C1 segment of cervical spinal cord (tissue), 14 donors: ENCODE results near the gene ZNF346.
A peak's percentile ranks its signal among the peaks of the same experiment; 100 is the strongest.

ENCODE experiments used
- DNase-seq, 14 donors: peaks; one replicate each; lab custom pipeline; 2025; lab: John Stamatoyannopoulos, UW

ZNF346 gene

GRCh38 chr5:177093803-177094202 lies 71.3 kb downstream of the ZNF346 start:
- no peak for DNase-seq

DNA sequence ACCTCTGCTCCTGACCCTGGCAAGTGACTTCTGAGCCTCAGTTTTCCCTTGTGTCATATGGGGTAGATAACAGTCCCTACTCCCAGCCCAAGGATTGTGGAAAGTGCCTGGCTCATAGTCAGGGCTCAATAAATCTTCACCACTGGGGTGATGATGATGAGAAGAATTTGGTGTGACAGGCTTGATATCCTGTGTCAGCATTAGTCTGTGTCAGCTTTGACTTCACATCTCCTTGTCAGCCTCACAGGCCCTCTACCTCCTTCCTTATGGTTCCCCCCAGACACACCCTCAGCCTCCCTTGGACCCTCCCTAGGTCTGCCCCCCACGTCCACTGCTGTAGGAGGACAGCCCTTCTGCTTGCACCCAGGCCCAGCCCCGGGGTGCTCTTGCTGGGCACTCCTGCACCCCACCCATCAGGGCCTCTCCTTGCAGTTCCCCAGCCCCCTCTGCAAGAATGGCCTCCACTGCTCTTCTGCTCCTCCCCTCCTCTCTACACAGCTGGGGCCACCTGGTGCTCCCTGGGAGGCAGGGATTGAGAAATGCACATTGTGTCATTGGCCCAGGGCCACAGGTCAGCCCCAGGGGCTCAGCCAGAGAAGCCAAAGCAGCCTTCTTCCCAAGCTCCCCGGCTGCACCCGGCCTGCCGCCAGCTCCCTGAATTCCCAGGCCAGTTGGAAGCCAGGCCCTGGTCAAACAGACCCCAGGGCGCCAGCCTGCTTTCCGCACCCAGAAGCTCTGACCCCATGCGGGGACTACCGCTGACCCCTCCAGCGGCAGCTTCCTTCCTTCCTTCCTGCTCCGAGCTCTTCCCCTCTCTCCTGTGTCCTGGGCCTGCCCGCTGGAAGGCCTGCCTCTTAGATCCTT lies 72.0 kb downstream of the ZNF346 start:
- peak in 2 of 14 donors; percentile 3 to 28 for DNase-seq

DNA sequence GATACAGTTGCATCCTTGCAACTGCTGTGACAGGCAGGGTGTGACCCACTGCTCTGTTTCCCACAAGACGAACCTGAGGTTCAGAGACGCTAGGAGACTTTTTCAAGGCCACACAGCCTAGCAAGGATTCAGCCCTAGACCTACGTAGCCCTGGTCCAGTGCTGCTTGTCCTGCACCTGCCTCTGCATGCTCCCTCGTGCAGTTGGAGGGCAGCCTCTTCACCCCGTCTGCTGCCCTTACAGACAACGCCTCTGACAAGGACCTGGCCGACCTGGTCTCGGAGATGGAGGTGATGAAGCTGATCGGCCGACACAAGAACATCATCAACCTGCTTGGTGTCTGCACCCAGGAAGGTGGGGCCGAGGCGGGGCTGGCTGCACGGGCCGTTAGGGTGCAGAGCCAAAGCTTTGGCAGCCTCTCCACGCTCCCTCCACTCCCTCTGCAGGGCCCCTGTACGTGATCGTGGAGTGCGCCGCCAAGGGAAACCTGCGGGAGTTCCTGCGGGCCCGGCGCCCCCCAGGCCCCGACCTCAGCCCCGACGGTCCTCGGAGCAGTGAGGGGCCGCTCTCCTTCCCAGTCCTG lies 72.7 kb downstream of the ZNF346 start:
- DNase-seq, result no peak

GRCh38 chr5:177096162-177097015 lies 73.9 kb downstream of the ZNF346 start:
- no peak for DNase-seq

- DNase-seq, result no peak
Measured at GRCh38 chr5:177097016-177097985, 74.8 kb downstream of the ZNF346 start.

GRCh38 chr5:177098120-177098469 lies 75.6 kb downstream of the ZNF346 start:
- peak in 1 of 14 donors; percentile 11 for DNase-seq

GRCh38 chr5:177098470-177099141 lies 76.1 kb downstream of the ZNF346 start:
- peak in 4 of 14 donors; percentile 16 to 38 (median 23) for DNase-seq

GRCh38 chr5:177099422-177100093 lies 77.1 kb downstream of the ZNF346 start:
- DNase-seq, result no peak

DNA sequence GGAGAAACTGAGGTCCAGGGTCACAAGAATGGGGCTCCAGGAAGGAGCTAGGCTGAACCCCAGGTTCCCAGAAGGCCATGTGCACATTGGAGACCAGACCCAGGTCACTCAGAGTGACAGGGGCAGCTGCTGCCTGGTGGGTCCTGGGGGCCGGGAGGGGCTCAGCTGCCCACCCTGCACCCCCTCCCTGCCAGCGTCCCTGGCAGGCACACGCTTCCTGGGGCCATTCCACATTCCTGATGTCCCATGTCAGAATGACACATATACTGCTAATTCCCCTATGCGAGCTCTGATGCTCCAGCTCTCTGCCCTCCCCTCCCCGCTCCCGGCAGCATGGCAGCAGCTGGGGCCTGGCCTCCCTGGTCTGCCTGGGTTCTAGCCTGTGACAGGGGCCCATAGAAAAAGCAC lies 78.2 kb downstream of the ZNF346 start:
- no peak for DNase-seq

- no peak for DNase-seq
Measured at GRCh38 chr5:177103523-177104253, 81.2 kb downstream of the ZNF346 start.

GRCh38 chr5:177105691-177106476 lies 83.4 kb downstream of the ZNF346 start:
- DNase-seq, result no peak

- DNase-seq, result no peak
Measured at GRCh38 chr5:177107159-177107558, 84.7 kb downstream of the ZNF346 start.

- no peak for DNase-seq
Measured at GRCh38 chr5:177109810-177110209, 87.3 kb downstream of the ZNF346 start.

- peak in 9 of 14 donors; percentile 11 to 53 (median 29) for DNase-seq
Measured at GRCh38 chr5:177111720-177112394, 89.4 kb downstream of the ZNF346 start.

DNA sequence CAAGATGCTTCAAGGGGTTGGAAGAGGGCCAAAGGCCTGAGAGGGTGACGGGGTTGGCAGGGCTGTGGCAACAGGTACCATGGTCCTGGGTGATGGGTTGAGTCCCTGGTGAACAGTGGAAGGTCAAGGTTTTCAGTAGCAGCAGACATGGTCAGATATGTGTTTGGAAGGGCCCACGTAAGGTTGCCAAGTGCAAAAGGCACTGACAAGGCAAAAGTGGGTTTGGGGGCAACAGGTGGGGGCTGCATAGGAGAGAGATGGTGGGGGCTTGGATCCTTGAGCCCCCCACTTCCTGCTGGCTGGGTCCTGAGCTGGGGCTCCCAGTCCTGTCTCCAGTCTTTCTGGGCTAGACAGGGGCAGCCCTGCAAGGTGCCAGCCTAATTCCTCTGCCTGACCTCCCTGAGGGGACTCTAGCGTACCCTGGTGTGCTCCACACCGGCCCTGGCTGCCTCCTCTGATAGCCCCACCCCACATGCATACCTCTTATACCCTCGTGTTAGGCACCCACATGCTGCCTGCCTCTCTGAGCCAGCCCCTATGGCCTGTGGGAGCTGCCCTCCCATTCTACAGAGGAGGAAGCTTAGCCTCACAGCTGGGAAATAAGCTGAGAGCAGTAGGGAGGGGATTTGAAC lies 90.2 kb downstream of the ZNF346 start:
- DNase-seq, result no peak

DNA sequence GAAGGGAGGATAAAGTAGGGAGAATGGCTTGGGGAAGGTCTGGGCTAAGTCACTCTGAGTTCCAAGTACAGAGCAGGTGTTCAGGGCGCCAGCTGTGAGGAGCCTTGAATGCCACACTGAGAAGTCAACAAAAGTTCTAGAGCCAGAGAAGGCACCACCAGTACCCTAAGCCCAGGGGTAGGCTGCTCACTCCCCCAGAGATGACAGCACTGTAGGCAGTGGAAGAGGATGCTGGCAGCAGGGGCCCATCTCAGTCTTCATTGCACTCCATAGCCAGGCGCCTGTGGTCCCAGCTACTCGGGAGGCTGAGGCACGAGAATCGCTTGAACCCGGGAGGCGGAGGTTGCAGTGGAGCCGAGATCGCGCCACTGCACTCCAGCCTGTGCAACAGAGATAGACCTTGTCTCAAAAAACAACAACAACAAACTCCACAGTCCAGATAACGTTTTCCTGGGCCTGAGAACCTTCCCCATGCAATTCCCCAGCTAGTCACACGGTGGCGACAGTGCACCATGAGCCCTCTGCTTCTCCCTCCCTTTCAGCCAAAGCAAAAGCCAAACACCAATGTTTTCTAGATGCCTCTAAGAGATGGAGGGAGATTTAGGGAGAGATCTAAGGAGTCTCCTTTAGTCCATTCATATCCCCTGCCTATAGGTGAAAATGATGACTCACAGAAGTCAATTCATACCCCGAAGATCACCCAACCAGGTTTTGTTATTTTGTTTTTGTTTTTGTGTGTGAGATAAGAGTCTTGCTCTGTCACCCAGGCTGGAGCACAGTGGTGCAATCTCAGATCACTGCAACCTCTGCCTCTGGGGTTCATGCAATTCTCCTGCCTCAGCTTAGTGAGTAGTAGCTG lies 91.3 kb downstream of the ZNF346 start:
- DNase-seq, result peak in 11 of 14 donors; percentile 16 to 77 (median 53)
